GM12878 (cell line): ENCODE data around the gene HEBP1.

Source experiments
- BRCA1 ChIP-seq: IDR thresholded peaks from 2 replicates; pipeline ENCODE4 v1.6.1; 2011; ENCODE audit warnings: low read depth, low read length, improper control_type of control experiment
- CBFB ChIP-seq: IDR thresholded peaks from 2 replicates; pipeline ENCODE4 v1.6.1; 2016; ENCODE audit warnings: antibody characterized with exemption, low read depth
- EP300 ChIP-seq, 2 experiments: fragments of 150-350 bp in 1 of 2; IDR thresholded peaks; 2 replicates each; pipeline ENCODE4 v1.6.1; 2011 to 2012; ENCODE audit warnings: low read depth in 2 of 2, low read length in 2 of 2, borderline replicate concordance in 1 of 2, improper control_type of control experiment in 1 of 2, inconsistent platforms in 1 of 2; ENCODE audit not compliant: control insufficient read depth in 1 of 2
- HDGF ChIP-seq: fragments of 450-650 bp; IDR thresholded peaks from 2 replicates; pipeline ENCODE4 v1.6.1; 2016; ENCODE audit warnings: antibody characterized with exemption
- PML ChIP-seq: IDR thresholded peaks from 2 replicates; pipeline ENCODE4 v1.6.1; 2012; ENCODE audit warnings: low read length, inconsistent platforms
- SUPT20H ChIP-seq: IDR thresholded peaks from 2 replicates; pipeline ENCODE4 v1.6.1; 2011; ENCODE audit warnings: low read depth, mild to moderate bottlenecking, low read length, moderate library complexity, borderline replicate concordance; ENCODE audit not compliant: control insufficient read depth
- ZNF384 ChIP-seq: IDR thresholded peaks from 2 replicates; pipeline ENCODE4 v1.6.1; 2012; ENCODE audit warnings: low read depth, mild to moderate bottlenecking, low read length, improper control_type of control experiment, borderline replicate concordance

- no peak for TF ChIP-seq HDGF
- no peak for TF ChIP-seq SUPT20H
- TF ChIP-seq EP300 (IDR thresholded peaks at IDR 0.05; ENCODE audit: borderline replicate concordance in 1 of 2, control insufficient read depth in 1 of 2, low read depth in 2 of 2, low read length in 2 of 2) = no peak
- no peak for TF ChIP-seq CBFB
- TF ChIP-seq PML = no peak
- TF ChIP-seq ZNF384 = no peak
- TF ChIP-seq BRCA1 = no peak
Observed at GRCh38 chr12:13027508-13027907, 27.4 kb upstream of the HEBP1 start.
